Ishikawa (cell line): ENCODE measurements around the gene ARHGEF17.

Source experiments
- NFIC ChIP-seq: IDR thresholded peaks from 2 replicates; pipeline ENCODE4 v1.6.1; 2012
- TAF1 ChIP-seq: IDR thresholded peaks from 2 replicates; pipeline ENCODE4 v1.6.1; 2012; ENCODE audit warnings: low read depth, mild to moderate bottlenecking

- no peak for TF ChIP-seq NFIC
- no peak for TF ChIP-seq TAF1
Observed at GRCh38 chr11:73265853-73266645, 42.0 kb upstream of the ARHGEF17 start.
